ENCODE measurements around the gene FUOM.
"Not testable (repeated sequence)": the region's sequence is repeated elsewhere in the genome, so short reads cannot be mapped to it uniquely, and the experiment has no call there.

The FUOM gene

GRCh38 chr10:133388236-133388972, 30.6 kb upstream of the FUOM start:
- DNase-seq: no peak

DNA sequence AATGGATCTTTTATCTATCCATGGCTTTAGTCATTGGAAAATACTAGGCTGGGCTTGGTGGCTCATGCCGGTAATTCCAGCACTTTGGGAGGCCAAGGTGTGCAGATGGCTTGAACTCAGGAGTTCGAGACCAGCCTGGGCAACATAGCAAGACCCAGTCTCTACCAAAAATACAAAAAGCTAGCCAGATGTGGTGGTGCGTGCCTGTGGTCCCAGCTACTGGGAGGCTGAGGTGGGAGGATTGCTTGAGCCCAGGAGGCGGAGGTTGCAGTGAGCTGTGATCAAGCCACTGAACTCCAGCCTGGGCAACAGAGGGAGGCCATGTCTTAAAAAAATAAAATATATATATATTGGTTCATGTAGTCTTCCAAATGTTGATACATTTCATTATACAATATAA, 29.1 kb upstream of the FUOM start:
- DNase-seq: not testable (repeated sequence)

DNA sequence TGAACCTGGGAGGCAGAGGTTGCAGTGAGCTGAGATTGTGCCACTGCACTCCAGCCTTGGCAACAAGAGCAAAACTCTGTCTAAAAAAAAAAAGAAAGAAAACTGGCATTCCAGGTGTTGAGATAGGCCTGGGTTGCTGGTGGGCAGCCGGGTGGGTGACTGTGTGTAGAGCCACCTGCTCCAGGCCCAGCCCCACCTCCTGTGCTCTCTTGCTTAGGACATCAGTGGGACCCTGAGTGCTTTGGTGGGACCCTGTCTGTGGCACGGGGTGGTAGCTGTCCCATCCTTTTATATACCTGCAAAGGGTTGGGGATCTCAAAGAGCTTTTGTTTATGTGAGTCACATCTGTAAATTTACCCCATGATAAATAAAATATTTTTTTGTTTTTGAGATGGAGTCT, 27.4 kb upstream of the FUOM start:
- DNase-seq: no peak

DNA sequence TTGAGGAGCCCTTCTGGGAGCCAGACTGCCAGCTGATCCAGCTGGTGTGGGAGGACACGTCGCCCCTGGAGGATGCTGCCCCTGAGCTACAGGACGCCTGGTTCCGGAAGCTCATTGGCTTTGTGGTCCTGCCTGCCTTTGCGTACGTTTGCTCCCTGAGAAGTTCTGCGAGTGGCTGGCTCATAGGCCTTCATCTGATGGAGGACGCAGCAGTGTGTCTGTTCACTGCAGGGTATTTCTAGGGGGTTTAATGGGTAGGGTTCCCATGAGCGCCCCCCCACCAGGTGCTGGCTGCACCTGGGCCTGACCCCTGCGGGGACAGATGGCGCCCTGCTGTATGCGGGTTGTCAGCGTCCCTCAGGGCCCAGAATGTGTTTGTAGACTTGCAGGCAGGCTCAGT, 26.3 kb upstream of the FUOM start:
- DNase-seq: no peak

GRCh38 chr10:133383551-133383950, 25.7 kb upstream of the FUOM start:
- no peak for DNase-seq

DNA sequence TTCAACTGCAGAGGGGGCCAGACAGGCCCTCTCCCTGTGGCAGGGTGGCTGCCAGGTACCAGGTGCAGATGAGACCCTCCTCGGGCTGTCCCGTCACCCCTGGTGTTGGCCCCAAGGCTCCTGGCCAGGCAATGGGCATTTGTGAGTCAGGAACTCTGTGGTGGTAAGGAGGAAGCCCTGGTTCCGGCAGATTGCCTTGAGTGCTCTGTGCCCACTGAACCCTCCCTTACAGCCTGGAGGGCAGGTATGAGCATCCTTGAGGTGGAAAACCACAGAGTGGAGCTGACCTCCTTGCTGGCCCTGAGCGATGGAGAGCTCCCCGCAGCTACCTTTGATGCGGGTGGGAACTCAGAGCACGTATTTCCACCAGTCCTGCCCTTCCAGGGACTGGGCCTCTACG, 23.2 kb upstream of the FUOM start:
- DNase-seq: no peak

DNA sequence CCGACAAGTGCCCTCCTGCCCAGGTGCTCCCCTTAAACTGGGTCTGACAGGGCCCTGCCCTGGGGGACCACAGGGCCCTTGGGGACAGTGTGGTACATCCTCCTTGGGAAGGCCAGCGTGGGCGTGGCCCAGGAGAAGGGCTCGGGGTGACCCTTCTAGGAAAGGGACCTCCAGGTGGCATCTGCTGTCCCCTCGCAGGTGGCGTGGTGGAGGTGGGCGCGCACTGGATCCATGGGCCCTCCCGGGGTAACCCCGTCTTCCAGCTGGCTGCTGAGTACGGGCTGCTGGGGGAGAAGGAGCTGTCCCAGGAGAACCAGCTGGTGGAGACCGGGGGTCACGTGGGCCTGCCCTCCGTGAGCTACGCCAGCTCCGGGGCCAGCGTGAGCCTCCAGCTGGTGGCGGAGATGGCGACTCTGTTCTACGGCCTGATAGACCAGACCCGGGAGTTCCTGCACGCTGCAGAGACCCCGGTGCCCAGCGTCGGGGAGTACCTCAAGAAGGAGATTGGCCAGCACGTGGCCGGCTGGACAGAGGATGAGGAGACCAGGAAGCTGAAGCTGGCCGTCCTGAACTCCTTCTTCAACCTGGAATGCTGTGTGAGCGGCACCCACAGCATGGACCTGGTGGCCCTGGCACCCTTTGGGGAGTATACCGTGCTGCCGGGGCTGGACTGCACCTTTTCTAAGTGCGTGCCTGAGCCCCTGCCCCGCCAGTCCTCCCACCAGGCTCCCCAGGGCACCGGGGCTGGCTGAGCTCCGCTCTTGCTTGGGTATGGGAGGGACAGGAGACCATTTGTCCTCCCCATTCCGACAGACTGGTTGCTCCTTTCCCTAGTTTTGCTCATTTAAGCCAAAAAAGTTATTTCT, 22.2 kb upstream of the FUOM start:
- DNase-seq: no peak

DNA sequence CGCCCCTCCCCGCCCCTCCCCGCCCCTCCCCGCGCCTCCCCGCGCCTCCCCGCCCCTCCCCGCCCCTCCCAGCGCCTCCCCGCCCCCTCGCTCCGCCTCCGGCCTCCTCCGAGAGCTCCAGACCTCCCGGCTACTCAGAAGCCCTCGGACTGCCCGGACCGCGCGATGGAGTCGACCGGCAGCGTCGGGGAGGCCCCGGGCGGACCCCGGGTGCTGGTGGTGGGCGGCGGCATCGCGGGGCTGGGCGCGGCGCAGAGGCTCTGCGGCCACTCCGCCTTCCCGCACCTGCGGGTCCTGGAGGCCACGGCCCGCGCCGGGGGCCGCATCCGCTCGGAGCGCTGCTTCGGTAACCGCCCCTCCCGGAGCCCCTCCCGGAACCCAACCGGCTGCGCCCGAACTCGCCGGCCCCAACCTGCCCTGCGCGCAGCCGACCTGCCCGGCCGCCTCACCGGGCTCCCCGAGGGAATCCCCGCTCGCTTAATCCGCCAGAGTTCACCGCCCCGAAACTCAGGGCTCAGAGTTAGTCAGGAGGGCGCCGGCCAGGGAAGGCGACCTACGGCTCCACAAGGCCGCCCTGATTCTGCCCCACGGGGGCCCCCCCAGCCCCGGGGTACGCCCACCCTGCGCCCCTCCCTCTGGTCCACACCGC, 21.5 kb upstream of the FUOM start, which contains the start of gene PAOX:
TSS of gene PAOX (plus strand) at position 111 of the 649 bp plus-strand sequence. CDS start at position 166, 55 bp downstream.
- peak; percentile 73 for DNase-seq

GRCh38 chr10:133378251-133379096, 20.7 kb upstream of the FUOM start:
- peak; percentile 56 for DNase-seq

GRCh38 chr10:133377818-133378250, 20.0 kb upstream of the FUOM start:
- DNase-seq: no peak

DNA sequence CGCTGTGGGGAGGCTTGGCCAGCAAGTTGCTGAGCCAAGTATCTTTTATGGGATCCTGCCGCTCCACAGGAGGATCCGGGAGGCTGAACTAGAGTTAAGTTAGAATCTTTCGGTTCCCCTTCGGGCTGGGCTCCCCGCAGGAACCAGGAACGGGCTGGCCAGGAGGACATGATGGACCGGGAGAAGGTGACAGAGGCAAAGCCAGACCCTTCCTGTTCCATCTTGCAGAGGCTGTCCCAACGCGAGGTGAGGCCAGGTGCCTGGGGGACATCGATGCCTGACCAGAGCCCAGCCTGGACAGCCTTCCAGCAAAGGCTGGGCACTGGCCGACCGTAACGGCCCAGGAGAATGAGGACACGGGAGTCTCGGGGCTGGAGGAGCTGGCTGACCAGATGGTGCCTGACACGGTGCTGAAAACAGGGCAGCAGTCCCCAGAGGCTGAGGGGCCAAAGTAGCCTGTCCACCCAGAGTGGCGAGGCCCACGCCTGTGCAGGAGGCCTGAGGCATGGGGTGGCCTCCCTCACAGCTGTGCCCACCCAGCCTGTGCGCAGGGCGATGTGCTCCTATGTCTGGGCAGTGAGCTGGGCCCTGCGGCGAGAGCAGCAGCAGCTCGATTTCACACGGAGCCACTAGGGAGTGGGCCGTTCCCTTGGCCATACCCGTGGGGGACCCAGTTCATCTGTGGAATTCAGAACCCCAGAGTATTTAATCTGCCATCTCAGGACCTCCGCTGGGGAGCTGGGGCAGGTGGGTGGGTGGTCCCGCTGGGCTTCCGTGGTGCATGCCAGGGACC, 19.4 kb upstream of the FUOM start:
- DNase-seq: no peak

DNA sequence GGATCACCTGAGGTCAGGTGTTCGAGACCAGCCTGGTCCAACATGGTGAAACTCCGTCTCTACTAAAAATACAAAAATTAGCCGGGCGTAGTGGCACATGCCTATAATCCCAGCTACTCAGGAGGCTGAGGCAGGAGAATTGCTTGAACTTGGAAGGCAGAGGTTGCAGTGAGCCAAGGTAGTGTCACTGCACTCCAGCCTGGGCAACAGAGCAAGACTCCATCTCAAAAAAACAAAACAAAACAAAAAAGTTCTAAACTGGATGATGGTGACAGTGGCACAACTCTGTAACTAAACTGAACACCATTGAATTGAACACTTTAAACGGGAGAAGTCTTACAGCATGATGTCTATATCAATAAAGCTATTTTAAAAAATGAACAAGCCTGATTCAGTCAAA, 18.4 kb upstream of the FUOM start:
- not testable (repeated sequence) for DNase-seq

GRCh38 chr10:133375357-133376115, 17.7 kb upstream of the FUOM start:
- DNase-seq: no peak

- DNase-seq: peak; percentile 94
Observed at GRCh38 chr10:133373174-133374090, 15.6 kb upstream of the FUOM start, which contains the start of gene ECHS1. ECHS1 (minus strand) TSS chr10:133373354; CDS start chr10:133373333, 21 bp downstream.

DNA sequence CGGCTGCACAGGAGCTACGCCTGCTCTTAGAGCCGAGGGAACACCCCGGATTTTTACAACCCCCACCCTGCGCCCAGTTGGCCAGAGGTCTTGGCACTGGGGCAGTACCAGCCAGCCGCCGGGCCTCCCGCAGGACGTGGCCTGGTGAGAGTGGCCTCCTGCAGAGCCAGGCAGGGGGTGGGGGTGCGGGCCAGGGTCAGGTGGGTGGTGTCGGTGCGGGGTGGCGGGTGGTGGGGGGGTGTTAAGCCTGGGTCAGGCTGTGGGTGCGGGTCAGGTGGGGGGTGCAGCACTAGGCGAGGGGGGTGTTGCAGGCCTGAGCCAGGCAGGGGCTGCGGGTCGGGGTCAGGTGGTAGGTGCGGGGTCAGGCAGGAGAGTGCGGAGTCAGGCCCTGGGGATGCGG, 14.7 kb upstream of the FUOM start:
- DNase-seq: no peak

DNA sequence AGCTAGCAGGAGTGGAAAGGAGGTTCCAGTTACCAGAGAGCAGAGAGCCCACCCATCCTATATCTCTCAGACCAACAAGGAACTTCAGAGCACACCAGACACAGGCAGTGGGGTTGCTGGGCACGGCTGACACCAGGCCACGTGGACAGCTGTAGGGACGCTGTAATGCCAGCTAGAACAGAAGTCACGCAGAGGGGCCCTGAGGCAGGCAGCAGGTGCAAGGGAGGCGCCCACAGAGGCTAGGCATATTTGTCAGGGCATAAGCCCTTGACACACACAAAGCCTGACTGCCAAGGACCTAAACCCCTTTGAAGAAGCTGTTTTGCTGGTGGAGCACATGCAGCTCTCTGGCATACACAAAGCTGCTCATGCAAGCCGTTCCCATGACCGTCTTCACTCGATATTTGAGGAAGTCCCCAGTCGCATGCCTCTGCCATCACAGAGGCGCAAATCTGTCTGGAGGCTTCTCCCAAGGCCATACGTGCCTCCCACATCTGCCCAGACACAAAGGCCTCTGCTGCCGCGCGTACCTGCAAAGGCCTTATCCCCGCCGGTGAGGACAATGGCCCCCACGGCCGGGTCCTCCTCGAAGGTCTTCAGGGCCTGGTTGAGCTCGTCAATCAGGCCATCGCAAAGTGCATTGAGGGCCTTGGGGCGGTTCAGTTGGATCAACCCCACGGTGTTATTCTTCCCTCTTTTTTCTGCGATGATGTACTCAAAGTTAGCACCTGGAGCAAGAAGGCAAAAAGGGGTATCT, 12.4 kb upstream of the FUOM start:
- no peak for DNase-seq

DNA sequence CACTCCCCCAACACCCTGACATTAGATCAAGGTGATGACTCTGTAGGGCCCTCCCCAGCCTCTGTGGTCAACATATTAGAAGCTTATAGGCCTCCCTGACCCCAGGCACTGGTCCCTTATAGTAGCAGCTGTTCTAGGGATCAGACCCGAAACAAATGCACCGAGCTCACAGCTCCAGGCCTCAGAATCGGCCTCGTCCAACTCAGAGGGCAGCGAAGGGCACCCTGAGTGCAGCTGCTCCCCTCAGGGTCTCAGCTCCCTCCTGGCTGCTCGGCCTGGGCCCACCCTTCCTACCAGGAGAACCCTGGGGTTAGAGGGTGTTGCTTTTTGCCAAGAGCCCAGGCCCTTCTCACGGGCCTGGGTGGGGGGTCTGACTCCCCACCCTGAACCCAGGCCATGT, 10.3 kb upstream of the FUOM start:
- DNase-seq: no peak

- not testable (repeated sequence) for DNase-seq
Observed at GRCh38 chr10:133367461-133367860, 9.6 kb upstream of the FUOM start.

DNA sequence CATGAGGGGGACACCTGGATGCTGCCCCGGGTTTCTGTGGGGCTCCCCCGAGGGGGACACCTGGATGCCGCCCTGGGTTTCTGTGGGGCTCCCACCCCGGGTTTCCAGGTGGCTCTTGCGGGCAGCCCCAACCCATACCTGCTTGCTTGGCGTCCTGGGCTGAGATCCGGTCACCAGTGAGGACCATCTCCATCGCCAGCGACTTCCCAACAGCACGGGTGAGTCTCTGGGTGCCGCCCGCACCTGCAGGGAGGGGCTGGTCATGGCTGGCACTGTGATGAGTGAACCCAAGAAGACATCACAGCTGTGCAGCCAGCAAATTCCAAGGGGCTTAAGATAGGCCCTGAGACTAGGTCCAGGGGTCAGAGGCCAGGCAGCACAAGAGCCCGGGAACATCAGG, 8.9 kb upstream of the FUOM start:
- DNase-seq: no peak

Measured in CD4-positive, alpha-beta T cell treated with Interleukin-21 for 1 hour (primary cell).